Measurements from ENCODE around the gene PASK.

DNA sequence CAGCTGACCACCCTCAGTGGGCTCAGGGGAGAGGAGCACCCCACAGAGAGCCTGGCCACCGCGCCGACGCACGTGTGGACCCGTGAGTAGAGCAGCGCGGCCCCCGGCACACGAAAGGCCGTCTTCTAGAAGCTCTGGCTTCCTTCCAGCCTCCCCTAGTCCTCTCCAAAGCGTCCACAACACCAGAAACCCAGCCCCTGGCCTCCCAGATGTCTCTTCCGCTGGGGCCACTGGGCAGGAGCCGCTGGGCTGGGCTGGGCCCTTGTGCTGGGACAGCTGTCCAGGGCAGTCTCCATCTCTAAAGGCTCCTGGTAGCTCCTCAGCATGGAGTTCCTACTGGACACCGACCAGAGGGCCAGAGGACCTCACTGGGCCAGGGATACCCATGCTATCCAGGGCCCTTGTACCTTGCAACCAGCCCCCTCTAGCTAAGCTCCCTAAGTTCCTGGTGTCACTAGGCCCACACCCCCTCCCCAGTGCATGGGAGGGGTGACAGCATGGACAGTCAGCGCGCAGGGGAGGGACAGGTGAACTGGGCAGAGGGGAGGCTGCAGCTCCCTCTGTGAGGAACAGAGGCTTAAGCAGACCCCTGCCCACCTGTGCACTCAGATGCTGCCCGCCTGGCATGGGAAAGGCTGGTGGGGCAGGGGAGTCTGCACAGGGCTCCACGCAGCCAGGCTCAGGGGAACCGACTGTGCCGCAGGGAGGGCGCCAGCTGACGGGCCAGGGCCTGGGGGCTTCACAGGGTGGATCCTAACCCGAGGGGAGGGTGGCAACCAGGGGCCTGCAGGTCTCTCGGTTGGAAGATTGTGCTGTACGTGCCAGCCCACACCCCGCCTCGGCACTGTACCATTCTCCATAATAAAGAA, 80.1 kb downstream of the PASK start:
- TF ChIP-seq, protein P1, sequence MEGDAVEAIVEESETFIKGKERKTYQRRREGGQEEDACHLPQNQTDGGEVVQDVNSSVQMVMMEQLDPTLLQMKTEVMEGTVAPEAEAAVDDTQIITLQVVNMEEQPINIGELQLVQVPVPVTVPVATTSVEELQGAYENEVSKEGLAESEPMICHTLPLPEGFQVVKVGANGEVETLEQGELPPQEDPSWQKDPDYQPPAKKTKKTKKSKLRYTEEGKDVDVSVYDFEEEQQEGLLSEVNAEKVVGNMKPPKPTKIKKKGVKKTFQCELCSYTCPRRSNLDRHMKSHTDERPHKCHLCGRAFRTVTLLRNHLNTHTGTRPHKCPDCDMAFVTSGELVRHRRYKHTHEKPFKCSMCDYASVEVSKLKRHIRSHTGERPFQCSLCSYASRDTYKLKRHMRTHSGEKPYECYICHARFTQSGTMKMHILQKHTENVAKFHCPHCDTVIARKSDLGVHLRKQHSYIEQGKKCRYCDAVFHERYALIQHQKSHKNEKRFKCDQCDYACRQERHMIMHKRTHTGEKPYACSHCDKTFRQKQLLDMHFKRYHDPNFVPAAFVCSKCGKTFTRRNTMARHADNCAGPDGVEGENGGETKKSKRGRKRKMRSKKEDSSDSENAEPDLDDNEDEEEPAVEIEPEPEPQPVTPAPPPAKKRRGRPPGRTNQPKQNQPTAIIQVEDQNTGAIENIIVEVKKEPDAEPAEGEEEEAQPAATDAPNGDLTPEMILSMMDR (IDR thresholded peaks at IDR 0.05) = no peak
- no peak for TF ChIP-seq EZH2 (IDR thresholded peaks at IDR 0.05)

All from neural progenitor cell (in vitro differentiated cells).